GM21515 (cell line): Measurements from ENCODE around the gene PIGC.

Source experiments
- ATAC-seq: cut with Tn5 transposase; IDR thresholded peaks from one replicate; pipeline ENCODE4 v1.9.1; 2021; ENCODE audit not compliant: unreplicated experiment

The PIGC gene

GRCh38 chr1:172399756-172400721 is 43.8 kb downstream of the PIGC start:
- no peak for ATAC-seq

- no peak for ATAC-seq
These were observed 44.7 kb downstream of the PIGC start for GRCh38 chr1:172398970-172399755.

- ATAC-seq = no peak
These were observed 45.7 kb downstream of the PIGC start for GRCh38 chr1:172398193-172398592.

GRCh38 chr1:172397633-172398032 is 46.2 kb downstream of the PIGC start:
- ATAC-seq = no peak

- ATAC-seq = no peak
These were observed 46.6 kb downstream of the PIGC start for GRCh38 chr1:172397221-172397620.

GRCh38 chr1:172395576-172395975 is 48.3 kb downstream of the PIGC start:
- ATAC-seq = no peak

GRCh38 chr1:172394811-172395210 is 49.1 kb downstream of the PIGC start:
- no peak for ATAC-seq

GRCh38 chr1:172394141-172394751 is 49.6 kb downstream of the PIGC start:
- ATAC-seq = peak; percentile 79

- ATAC-seq = no peak
These were observed 50.5 kb downstream of the PIGC start for GRCh38 chr1:172393354-172393753.

GRCh38 chr1:172391976-172392375 is 51.9 kb downstream of the PIGC start:
- ATAC-seq = no peak
